ENCODE measurements around the gene SCRT2.
A peak's percentile ranks its signal among the peaks of the same experiment; 100 is the strongest.

Gene SCRT2

GRCh38 chr20:709423-709822 lies 33.8 kb upstream of the SCRT2 start:
- TF ChIP-seq CTCF (IDR thresholded peaks at IDR 0.05; ENCODE audit: insufficient read depth, low read depth, low read length, missing control alignments): no peak
- peak; percentile 23 for DNase-seq (ENCODE audit: low read depth)
- H3K4me3 ChIP-seq (ENCODE audit: low read length): no peak overlapping the region

- no peak overlapping the region for H3K4me3 ChIP-seq (ENCODE audit: low read length)
- no peak for DNase-seq (ENCODE audit: low read depth)
- no peak for TF ChIP-seq CTCF (IDR thresholded peaks at IDR 0.05; ENCODE audit: insufficient read depth, low read depth, low read length, missing control alignments)
Observed at GRCh38 chr20:708956-709355, 33.4 kb upstream of the SCRT2 start.

- no peak overlapping the region for H3K4me3 ChIP-seq (ENCODE audit: low read length)
- TF ChIP-seq CTCF (IDR thresholded peaks at IDR 0.05; ENCODE audit: insufficient read depth, low read depth, low read length, missing control alignments): no peak
- no peak for DNase-seq (ENCODE audit: low read depth)
Observed at GRCh38 chr20:707451-708110, 32.0 kb upstream of the SCRT2 start.

GRCh38 chr20:706366-706885 lies 30.8 kb upstream of the SCRT2 start:
- H3K4me3 ChIP-seq (ENCODE audit: low read length): no peak overlapping the region
- DNase-seq (ENCODE audit: low read depth): no peak
- no peak for TF ChIP-seq CTCF (IDR thresholded peaks at IDR 0.05; ENCODE audit: insufficient read depth, low read depth, low read length, missing control alignments)

- no peak overlapping the region for H3K4me3 ChIP-seq (ENCODE audit: low read length)
- TF ChIP-seq CTCF (IDR thresholded peaks at IDR 0.05; ENCODE audit: insufficient read depth, low read depth, low read length, missing control alignments): no peak
- DNase-seq (ENCODE audit: low read depth): no peak
Observed at GRCh38 chr20:704726-705125, 29.1 kb upstream of the SCRT2 start.

GRCh38 chr20:703426-703825 lies 27.8 kb upstream of the SCRT2 start:
- H3K4me3 ChIP-seq (ENCODE audit: low read length): no peak overlapping the region
- no peak for TF ChIP-seq CTCF (IDR thresholded peaks at IDR 0.05; ENCODE audit: insufficient read depth, low read depth, low read length, missing control alignments)
- no peak for DNase-seq (ENCODE audit: low read depth)

- DNase-seq (ENCODE audit: low read depth): no peak
- no peak overlapping the region for H3K4me3 ChIP-seq (ENCODE audit: low read length)
- no peak for TF ChIP-seq CTCF (IDR thresholded peaks at IDR 0.05; ENCODE audit: insufficient read depth, low read depth, low read length, missing control alignments)
Observed at GRCh38 chr20:703006-703405, 27.4 kb upstream of the SCRT2 start.
